C4-2B (cell line): ENCODE measurements around the gene XPNPEP1.

Experiments used
- ZFX ChIP-seq: fragments of 450-650 bp; IDR thresholded peaks from 2 replicates; pipeline ENCODE4 v1.6.1; 2017
- TF ChIP-seq, protein P1 (sequence below): fragments of 450-650 bp; conservative IDR thresholded peaks from 2 replicates; pipeline ENCODE4 v1.5.1; 2017; ENCODE audit warnings: mild to moderate bottlenecking

DNA sequence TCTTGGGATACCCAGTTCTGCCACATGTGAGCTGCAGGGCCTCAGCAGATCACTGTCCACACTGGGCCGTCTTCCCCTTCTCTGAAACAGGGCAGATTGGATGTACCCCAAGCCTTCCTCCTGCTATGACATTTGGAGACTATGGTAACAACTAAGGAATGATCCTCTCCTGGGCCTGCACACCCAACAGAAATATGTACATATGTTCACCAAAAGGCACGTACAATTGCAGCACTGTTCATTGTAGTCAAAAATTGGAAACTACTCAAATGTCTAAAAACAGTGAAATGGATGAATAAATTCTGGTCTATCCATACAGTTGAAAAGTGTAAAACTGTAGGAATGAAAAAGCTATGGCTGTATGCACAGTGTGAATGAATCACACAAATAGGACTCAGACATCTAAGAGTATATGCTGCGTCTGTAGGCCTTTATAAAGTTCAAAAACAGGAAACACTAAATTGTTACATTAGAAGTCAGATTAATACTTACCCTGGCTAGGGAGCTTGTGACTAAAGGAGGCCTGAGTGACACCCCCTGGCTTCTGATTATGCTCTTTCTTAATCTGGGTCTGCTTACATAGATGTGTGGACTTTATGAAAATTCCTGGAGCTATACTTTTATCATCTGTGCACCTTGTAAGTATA lies 16.1 kb upstream of the XPNPEP1 start:
- TF ChIP-seq, protein P1, sequence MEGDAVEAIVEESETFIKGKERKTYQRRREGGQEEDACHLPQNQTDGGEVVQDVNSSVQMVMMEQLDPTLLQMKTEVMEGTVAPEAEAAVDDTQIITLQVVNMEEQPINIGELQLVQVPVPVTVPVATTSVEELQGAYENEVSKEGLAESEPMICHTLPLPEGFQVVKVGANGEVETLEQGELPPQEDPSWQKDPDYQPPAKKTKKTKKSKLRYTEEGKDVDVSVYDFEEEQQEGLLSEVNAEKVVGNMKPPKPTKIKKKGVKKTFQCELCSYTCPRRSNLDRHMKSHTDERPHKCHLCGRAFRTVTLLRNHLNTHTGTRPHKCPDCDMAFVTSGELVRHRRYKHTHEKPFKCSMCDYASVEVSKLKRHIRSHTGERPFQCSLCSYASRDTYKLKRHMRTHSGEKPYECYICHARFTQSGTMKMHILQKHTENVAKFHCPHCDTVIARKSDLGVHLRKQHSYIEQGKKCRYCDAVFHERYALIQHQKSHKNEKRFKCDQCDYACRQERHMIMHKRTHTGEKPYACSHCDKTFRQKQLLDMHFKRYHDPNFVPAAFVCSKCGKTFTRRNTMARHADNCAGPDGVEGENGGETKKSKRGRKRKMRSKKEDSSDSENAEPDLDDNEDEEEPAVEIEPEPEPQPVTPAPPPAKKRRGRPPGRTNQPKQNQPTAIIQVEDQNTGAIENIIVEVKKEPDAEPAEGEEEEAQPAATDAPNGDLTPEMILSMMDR = no peak
- TF ChIP-seq ZFX = no peak
